Measurements from ENCODE around the gene RFXANK.

RFXANK gene

DNA sequence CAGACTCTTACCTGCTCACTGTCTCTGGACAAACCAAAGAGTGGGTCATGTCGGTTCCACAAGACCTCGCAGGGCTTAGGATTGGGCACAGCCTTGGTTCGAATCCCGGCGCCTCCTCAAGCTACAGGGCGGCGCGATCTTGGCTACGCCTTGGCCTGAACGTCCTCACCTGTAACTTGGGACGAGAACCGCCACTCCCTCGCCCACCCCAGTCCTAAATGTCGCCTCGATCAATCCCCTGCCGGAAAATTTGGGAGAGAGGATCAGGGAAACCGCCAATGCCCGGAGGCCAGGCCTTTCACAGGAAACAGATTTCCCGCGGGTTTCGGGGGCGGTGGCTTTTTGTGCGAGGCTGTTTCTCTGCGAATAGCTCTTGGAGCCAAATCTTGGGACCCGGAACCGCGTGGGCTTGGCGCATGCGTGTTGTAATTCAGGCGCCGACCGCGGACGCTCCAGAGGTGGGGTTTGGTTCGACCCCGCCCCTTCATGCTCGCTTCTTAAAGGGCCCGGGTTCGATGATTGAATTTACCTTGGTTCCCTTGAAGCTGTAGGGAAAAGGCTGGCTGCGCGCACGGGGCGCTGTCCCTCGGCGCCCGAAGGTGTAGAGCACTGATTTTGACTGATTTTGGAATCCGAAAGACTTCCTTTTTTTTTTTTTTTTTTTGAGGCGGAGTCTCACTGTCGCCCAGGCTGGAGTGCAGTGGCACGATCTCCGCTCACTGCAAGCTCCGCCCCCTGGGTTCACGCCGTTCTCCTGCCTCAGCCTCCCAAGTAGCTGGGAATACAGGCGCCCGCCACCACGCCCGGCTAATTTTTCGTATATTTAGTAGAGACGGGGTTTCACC is 11.2 kb downstream of the RFXANK start, which contains the start of gene NR2C2AP (continued):
- no peak for TF ChIP-seq PRDM10 (tag by site-specific recombination; IDR thresholded peaks at IDR 0.05)
- no peak for TF ChIP-seq ZNF19 (tag by site-specific recombination; IDR thresholded peaks at IDR 0.05; ENCODE audit: low read depth)
- no peak for TF ChIP-seq ZNF416 (tag by site-specific recombination; IDR thresholded peaks at IDR 0.05)
- no peak for TF ChIP-seq ZNF776 (tag by site-specific recombination; IDR thresholded peaks at IDR 0.05; ENCODE audit: borderline replicate concordance)
- no peak for TF ChIP-seq ZNF792 (tag by site-specific recombination; IDR thresholded peaks at IDR 0.05)
- no peak for TF ChIP-seq ZNF529 (tag by site-specific recombination; IDR thresholded peaks at IDR 0.05; ENCODE audit: insufficient replicate concordance)
- TF ChIP-seq PBX3 (CRISPR knock-in tag; IDR thresholded peaks at IDR 0.05) = no peak
- TF ChIP-seq PRDM4 (tag by site-specific recombination; IDR thresholded peaks at IDR 0.05) = peak; percentile 35; the same call in 1 of the 2 replicates
- no peak for TF ChIP-seq ZNF16 (tag by site-specific recombination; IDR thresholded peaks at IDR 0.05; ENCODE audit: low read depth)
- TF ChIP-seq ZFP41 (tag by site-specific recombination; IDR thresholded peaks at IDR 0.05; ENCODE audit: borderline replicate concordance) = no peak
- TF ChIP-seq ZNF626 (tag by site-specific recombination; IDR thresholded peaks at IDR 0.05) = no peak
- TF ChIP-seq ZNF501 (tag by site-specific recombination; IDR thresholded peaks at IDR 0.05) = peak; percentile 55; the same call in 1 of the 2 replicates
- no peak for TF ChIP-seq ZNF664 (tag by site-specific recombination; IDR thresholded peaks at IDR 0.05)
- TF ChIP-seq SP2 (tag by site-specific recombination; IDR thresholded peaks at IDR 0.05) = peak; percentile 86
- TF ChIP-seq, protein P1, sequence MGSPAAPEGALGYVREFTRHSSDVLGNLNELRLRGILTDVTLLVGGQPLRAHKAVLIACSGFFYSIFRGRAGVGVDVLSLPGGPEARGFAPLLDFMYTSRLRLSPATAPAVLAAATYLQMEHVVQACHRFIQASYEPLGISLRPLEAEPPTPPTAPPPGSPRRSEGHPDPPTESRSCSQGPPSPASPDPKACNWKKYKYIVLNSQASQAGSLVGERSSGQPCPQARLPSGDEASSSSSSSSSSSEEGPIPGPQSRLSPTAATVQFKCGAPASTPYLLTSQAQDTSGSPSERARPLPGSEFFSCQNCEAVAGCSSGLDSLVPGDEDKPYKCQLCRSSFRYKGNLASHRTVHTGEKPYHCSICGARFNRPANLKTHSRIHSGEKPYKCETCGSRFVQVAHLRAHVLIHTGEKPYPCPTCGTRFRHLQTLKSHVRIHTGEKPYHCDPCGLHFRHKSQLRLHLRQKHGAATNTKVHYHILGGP (tag by site-specific recombination; IDR thresholded peaks at IDR 0.05) = no peak
- TF ChIP-seq ZNF140 (tag by site-specific recombination; IDR thresholded peaks at IDR 0.05) = no peak
- no peak for TF ChIP-seq ZNF473 (tag by site-specific recombination; IDR thresholded peaks at IDR 0.05)
- no peak for TF ChIP-seq ZNF24 (tag by site-specific recombination; IDR thresholded peaks at IDR 0.05)
- TF ChIP-seq ZNF843 (tag by site-specific recombination; IDR thresholded peaks at IDR 0.05) = no peak
- TF ChIP-seq ZSCAN30 (tag by site-specific recombination; IDR thresholded peaks at IDR 0.05) = no peak
- no peak for TF ChIP-seq ZNF324 (tag by site-specific recombination; IDR thresholded peaks at IDR 0.05)
- no peak for TF ChIP-seq ZNF214 (tag by site-specific recombination; IDR thresholded peaks at IDR 0.05; ENCODE audit: borderline replicate concordance)
- TF ChIP-seq, protein P2, sequence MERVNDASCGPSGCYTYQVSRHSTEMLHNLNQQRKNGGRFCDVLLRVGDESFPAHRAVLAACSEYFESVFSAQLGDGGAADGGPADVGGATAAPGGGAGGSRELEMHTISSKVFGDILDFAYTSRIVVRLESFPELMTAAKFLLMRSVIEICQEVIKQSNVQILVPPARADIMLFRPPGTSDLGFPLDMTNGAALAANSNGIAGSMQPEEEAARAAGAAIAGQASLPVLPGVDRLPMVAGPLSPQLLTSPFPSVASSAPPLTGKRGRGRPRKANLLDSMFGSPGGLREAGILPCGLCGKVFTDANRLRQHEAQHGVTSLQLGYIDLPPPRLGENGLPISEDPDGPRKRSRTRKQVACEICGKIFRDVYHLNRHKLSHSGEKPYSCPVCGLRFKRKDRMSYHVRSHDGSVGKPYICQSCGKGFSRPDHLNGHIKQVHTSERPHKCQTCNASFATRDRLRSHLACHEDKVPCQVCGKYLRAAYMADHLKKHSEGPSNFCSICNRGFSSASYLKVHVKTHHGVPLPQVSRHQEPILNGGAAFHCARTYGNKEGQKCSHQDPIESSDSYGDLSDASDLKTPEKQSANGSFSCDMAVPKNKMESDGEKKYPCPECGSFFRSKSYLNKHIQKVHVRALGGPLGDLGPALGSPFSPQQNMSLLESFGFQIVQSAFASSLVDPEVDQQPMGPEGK (tag by site-specific recombination; IDR thresholded peaks at IDR 0.05) = peak; percentile 41; the same call in 1 of the 2 replicates
- no peak for TF ChIP-seq GLI2 (tag by site-specific recombination; IDR thresholded peaks at IDR 0.05; ENCODE audit: borderline replicate concordance, low read depth)
- TF ChIP-seq ZFP69B (tag by site-specific recombination; IDR thresholded peaks at IDR 0.05) = peak; percentile 44; the same call in 1 of the 2 replicates
- TF ChIP-seq, protein P3, sequence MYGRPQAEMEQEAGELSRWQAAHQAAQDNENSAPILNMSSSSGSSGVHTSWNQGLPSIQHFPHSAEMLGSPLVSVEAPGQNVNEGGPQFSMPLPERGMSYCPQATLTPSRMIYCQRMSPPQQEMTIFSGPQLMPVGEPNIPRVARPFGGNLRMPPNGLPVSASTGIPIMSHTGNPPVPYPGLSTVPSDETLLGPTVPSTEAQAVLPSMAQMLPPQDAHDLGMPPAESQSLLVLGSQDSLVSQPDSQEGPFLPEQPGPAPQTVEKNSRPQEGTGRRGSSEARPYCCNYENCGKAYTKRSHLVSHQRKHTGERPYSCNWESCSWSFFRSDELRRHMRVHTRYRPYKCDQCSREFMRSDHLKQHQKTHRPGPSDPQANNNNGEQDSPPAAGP (tag by site-specific recombination; IDR thresholded peaks at IDR 0.05) = no peak
- TF ChIP-seq ZXDB (tag by site-specific recombination; IDR thresholded peaks at IDR 0.05) = peak; percentile 63
- TF ChIP-seq ZNF121 (tag by site-specific recombination; IDR thresholded peaks at IDR 0.05) = no peak

Data from HEK293 (cell line).